Neural cell (in vitro differentiated cells): ENCODE measurements around the gene SPTLC2. TPM values are rescaled to one million over a fixed set of nuclear protein-coding genes. Genes with fewer than 3 reads are reported as not detected.
"Not testable (repeated sequence)": the region's sequence is repeated elsewhere in the genome, so short reads cannot be mapped to it uniquely, and the experiment has no call there.

ENCODE experiments used
- H2AFZ ChIP-seq: fragments of 200-600, 300-800 bp; sonication (generic), shearing (Covaris generic); 2 replicates; pipeline ENCODE4 v1.6.0; 2014; ENCODE audit warnings: low read depth, mild to moderate bottlenecking, antibody characterized with exemption, low read length, moderate library complexity
- H3F3A ChIP-seq: fragments of 200-600 bp; shearing (Covaris generic); 2 replicates; pipeline ENCODE4 v1.6.1; 2016; ENCODE audit warnings: mild to moderate bottlenecking, moderate library complexity, mixed read lengths, antibody characterized with exemption, low read length; ENCODE audit not compliant: insufficient read depth, poor library complexity, severe bottlenecking
- H3K27ac ChIP-seq: fragments of 200-600, 300-800 bp; sonication (generic), shearing (Covaris generic); 2 replicates; pipeline ENCODE4 v1.5.1; 2014; ENCODE audit warnings: mild to moderate bottlenecking, low read length, moderate library complexity
- H3K27me3 ChIP-seq: fragments of 300-800, 200-600 bp; sonication (generic), shearing (Covaris generic); 2 replicates; pipeline ENCODE4 v1.6.0; 2014; ENCODE audit warnings: mild to moderate bottlenecking, low read depth, low read length, moderate library complexity; ENCODE audit not compliant: insufficient read depth
- H3K36me3 ChIP-seq: fragments of 300-800, 200-600 bp; sonication (generic), shearing (Covaris generic); 2 replicates; pipeline ENCODE4 v1.5.1; 2014; ENCODE audit warnings: mild to moderate bottlenecking, antibody characterized with exemption, low read length, moderate library complexity; ENCODE audit not compliant: insufficient read depth
- H3K4me2 ChIP-seq: fragments of 300-800, 200-600 bp; sonication (generic), shearing (Covaris generic); 2 replicates; pipeline ENCODE4 v1.6.0; 2014; ENCODE audit warnings: mild to moderate bottlenecking, low read length
- H3K4me3 ChIP-seq: fragments of 300-800, 200-600 bp; sonication (generic), shearing (Covaris generic); 2 replicates; pipeline ENCODE4 v1.5.1; 2014; ENCODE audit warnings: mild to moderate bottlenecking, low read length, moderate library complexity
- H3K79me2 ChIP-seq: fragments of 200-600 bp; shearing (Covaris generic); replicated peaks from 2 replicates; pipeline ENCODE4 v1.6.0; 2014; ENCODE audit warnings: mild to moderate bottlenecking, low read length, moderate library complexity; ENCODE audit not compliant: insufficient read depth
- H3K9ac ChIP-seq: fragments of 300-800, 200-600 bp; sonication (generic), shearing (Covaris generic); 2 replicates; pipeline ENCODE4 v1.6.1; 2016; ENCODE audit warnings: mild to moderate bottlenecking, low read length, mixed read lengths
- H3K9me2 ChIP-seq: fragments of 200-600 bp; shearing (Covaris generic); 2 replicates; pipeline ENCODE4 v1.6.1; 2016; ENCODE audit warnings: mild to moderate bottlenecking, low read length, mixed read lengths; ENCODE audit not compliant: insufficient read depth
- H3K9me3 ChIP-seq: fragments of 200-600, 300-800 bp; sonication (generic), shearing (Covaris generic); 2 replicates; pipeline ENCODE4 v1.6.1; 2016; ENCODE audit warnings: mild to moderate bottlenecking, mixed run types, low read length, moderate library complexity, mixed read lengths
- H4K20me1 ChIP-seq: fragments of 200-600 bp; shearing (Covaris generic); 2 replicates; pipeline ENCODE4 v1.6.1; 2016; ENCODE audit warnings: mild to moderate bottlenecking, mixed run types; ENCODE audit not compliant: insufficient read depth
- CTCF ChIP-seq: fragments of 450-650 bp; IDR thresholded peaks from 2 replicates; pipeline ENCODE4 v1.5.1; 2014; ENCODE audit warnings: antibody characterized with exemption, mild to moderate bottlenecking, moderate library complexity; ENCODE audit not compliant: poor library complexity, severe bottlenecking
- EP300 ChIP-seq: fragments of 450-650 bp; conservative IDR thresholded peaks from 2 replicates; pipeline ENCODE4 v1.6.1; 2014; ENCODE audit warnings: antibody characterized with exemption, mild to moderate bottlenecking, moderate library complexity; ENCODE audit not compliant: poor library complexity, severe bottlenecking
- EZH2 ChIP-seq: fragments of 200-600, 300-800 bp; shearing (Covaris generic), sonication (generic); IDR thresholded peaks from 2 replicates; pipeline ENCODE4 v1.6.1; 2014; ENCODE audit warnings: antibody characterized with exemption, low read length, borderline replicate concordance, mild to moderate bottlenecking; ENCODE audit not compliant: insufficient read depth, poor library complexity, severe bottlenecking
- MXI1 ChIP-seq: fragments of 450-650 bp; conservative IDR thresholded peaks from 2 replicates; pipeline ENCODE4 v1.6.1; 2014; ENCODE audit warnings: antibody characterized with exemption, mild to moderate bottlenecking; ENCODE audit not compliant: poor library complexity, severe bottlenecking
- POLR2AphosphoS5 ChIP-seq: IDR thresholded peaks from 2 replicates; pipeline ENCODE4 v1.6.1; 2012
- RAD21 ChIP-seq: fragments of 450-650 bp; conservative IDR thresholded peaks from 2 replicates; pipeline ENCODE4 v1.6.1; 2014; ENCODE audit warnings: antibody characterized with exemption, mild to moderate bottlenecking, moderate library complexity
- REST ChIP-seq: IDR thresholded peaks from 2 replicates; pipeline ENCODE4 v1.6.1; 2012; ENCODE audit warnings: borderline replicate concordance
- SMC3 ChIP-seq: fragments of 450-650 bp; conservative IDR thresholded peaks from 2 replicates; pipeline ENCODE4 v1.6.1; 2014; ENCODE audit warnings: antibody characterized with exemption, mild to moderate bottlenecking, moderate library complexity; ENCODE audit not compliant: poor library complexity
- TAF1 ChIP-seq: IDR thresholded peaks from 2 replicates; pipeline ENCODE4 v1.6.1; 2012; ENCODE audit warnings: low read depth
- polyA plus RNA-seq: library from polyadenylated mRNA; depleted of rRNA; stranded (reverse); fragments of >200 nt; gene quantifications from 2 replicates; pipeline ENCODE4 v1.2.3, GENCODE V29; 2014

Gene SPTLC2
- polyA plus RNA-seq, 1 donor from 2014 or later: 15.1 TPM

- H3F3A ChIP-seq: no peaks in the 10 kb centered on the region
- H3K4me2 ChIP-seq: no peak overlapping the region
- H3K27me3 ChIP-seq: no peaks in the 10 kb centered on the region
- H4K20me1 ChIP-seq: no peaks in the 10 kb centered on the region
- no peak overlapping the region for H2AFZ ChIP-seq
- no peak overlapping the region for H3K4me3 ChIP-seq
- no peak overlapping the region for H3K9ac ChIP-seq
- no peaks in the 10 kb centered on the region for H3K36me3 ChIP-seq
- no peak overlapping the region for H3K27ac ChIP-seq
- no peaks in the 10 kb centered on the region for H3K9me2 ChIP-seq
- H3K79me2 ChIP-seq: no peaks in the 10 kb centered on the region
- TF ChIP-seq MXI1 (no peak), CTCF (no peak), REST (no peak), SMC3 (no peak), EP300 (no peak), POLR2AphosphoS5 (no peak)
- no peaks in the 10 kb centered on the region for H3K9me3 ChIP-seq
Measured at GRCh38 chr14:77529963-77530362, 86.5 kb downstream of the SPTLC2 start.

GRCh38 chr14:77529213-77529612 lies 87.2 kb downstream of the SPTLC2 start:
- Histone ChIP-seq H3K79me2 (no peaks in the 10 kb centered on the region), H3K36me3 (no peaks in the 10 kb centered on the region), H3K4me3 (no peak overlapping the region), H4K20me1 (no peaks in the 10 kb centered on the region), H3K9me2 (no peaks in the 10 kb centered on the region), H3K9ac (no peak overlapping the region), H3K4me2 (no peak overlapping the region), H3K9me3 (no peaks in the 10 kb centered on the region), H3K27ac (no peak overlapping the region), H3F3A (no peaks in the 10 kb centered on the region), H2AFZ (no peak overlapping the region), H3K27me3 (no peaks in the 10 kb centered on the region)
- no peak for TF ChIP-seq SMC3
- no peak for TF ChIP-seq TAF1
- TF ChIP-seq MXI1: no peak
- TF ChIP-seq POLR2AphosphoS5: no peak
- no peak for TF ChIP-seq RAD21
- TF ChIP-seq REST: no peak
- TF ChIP-seq EZH2: no peak
- TF ChIP-seq EP300: no peak
- TF ChIP-seq CTCF: no peak

- not testable (repeated sequence) for H3K9me2 ChIP-seq, H3F3A ChIP-seq, H3K36me3 ChIP-seq, H3K9me3 ChIP-seq, H3K9ac ChIP-seq, H2AFZ ChIP-seq, H4K20me1 ChIP-seq, H3K79me2 ChIP-seq, H3K4me3 ChIP-seq, H3K4me2 ChIP-seq, H3K27me3 ChIP-seq, H3K27ac ChIP-seq
Measured at GRCh38 chr14:77528701-77529100, 87.7 kb downstream of the SPTLC2 start.
